ENCODE measurements around the gene CSH1. TPM values are rescaled to one million over a fixed set of nuclear protein-coding genes. Genes with fewer than 3 reads are reported as not detected.

CSH1 gene
- total RNA-seq, 1 experiment from 2014 or later, result not detected

Other genes with a start within 250 kb of the CSH1 start
- gene LIMD2, start 196.4 kb downstream of the CSH1 start, total RNA-seq (2014; rRNA removed; shearing (Covaris generic)), result 51.6 and 72.5 TPM in 2 replicates
- gene STRADA, start 154.8 kb downstream of the CSH1 start, total RNA-seq (2014; rRNA removed; shearing (Covaris generic)), result 15.3 and 26.8 TPM in 2 replicates
- gene CCDC47, start 123.0 kb downstream of the CSH1 start, total RNA-seq (2014; rRNA removed; shearing (Covaris generic)), result 32.4 and 52.8 TPM in 2 replicates
- gene DDX42, start 122.4 kb downstream of the CSH1 start, total RNA-seq (2014; rRNA removed; shearing (Covaris generic)), result 28.1 and 52.8 TPM in 2 replicates
- gene PSMC5, start 69.1 kb downstream of the CSH1 start, total RNA-seq (2014; rRNA removed; shearing (Covaris generic)), result 114 and 133 TPM in 2 replicates
- gene FTSJ3, start 68.9 kb downstream of the CSH1 start, total RNA-seq (2014; rRNA removed; shearing (Covaris generic)), result 58.2 and 71.0 TPM in 2 replicates
- gene SMARCD2, start 53.9 kb downstream of the CSH1 start, total RNA-seq (2014; rRNA removed; shearing (Covaris generic)), result 128 and 144 TPM in 2 replicates
- gene CSH2, start 22.9 kb downstream of the CSH1 start, total RNA-seq (2014; rRNA removed; shearing (Covaris generic)), result not detected in 2 replicates
- not detected in 2 replicates for gene GH2, start 14.6 kb downstream of the CSH1 start, total RNA-seq (2014; rRNA removed; shearing (Covaris generic))
- not detected in 2 replicates for gene CSHL1, start 14.7 kb upstream of the CSH1 start, total RNA-seq (2014; rRNA removed; shearing (Covaris generic))
- not detected in 2 replicates for gene GH1, start 22.3 kb upstream of the CSH1 start, total RNA-seq (2014; rRNA removed; shearing (Covaris generic))
- 1.3 TPM in 1 of 2 replicates, not detected in the other for gene CD79B, start 35.8 kb upstream of the CSH1 start, total RNA-seq (2014; rRNA removed; shearing (Covaris generic))
- not detected in 2 replicates for gene SCN4A, start 76.3 kb upstream of the CSH1 start, total RNA-seq (2014; rRNA removed; shearing (Covaris generic))
- 1.1 and 3.1 TPM in 2 replicates for gene PRR29, start 101.8 kb upstream of the CSH1 start, total RNA-seq (2014; rRNA removed; shearing (Covaris generic))
- gene ICAM2, start 124.1 kb upstream of the CSH1 start, total RNA-seq (2014; rRNA removed; shearing (Covaris generic)), result not detected in 2 replicates
- gene ERN1, start 233.6 kb upstream of the CSH1 start, total RNA-seq (2014; rRNA removed; shearing (Covaris generic)), result 3.1 and 3.8 TPM in 2 replicates

Data from G401 (cell line).